ENCODE measurements around the gene CIB1.
"Not testable (repeated sequence)": the region's sequence is repeated elsewhere in the genome, so short reads cannot be mapped to it uniquely, and the experiment has no call there.

The CIB1 gene

DNA sequence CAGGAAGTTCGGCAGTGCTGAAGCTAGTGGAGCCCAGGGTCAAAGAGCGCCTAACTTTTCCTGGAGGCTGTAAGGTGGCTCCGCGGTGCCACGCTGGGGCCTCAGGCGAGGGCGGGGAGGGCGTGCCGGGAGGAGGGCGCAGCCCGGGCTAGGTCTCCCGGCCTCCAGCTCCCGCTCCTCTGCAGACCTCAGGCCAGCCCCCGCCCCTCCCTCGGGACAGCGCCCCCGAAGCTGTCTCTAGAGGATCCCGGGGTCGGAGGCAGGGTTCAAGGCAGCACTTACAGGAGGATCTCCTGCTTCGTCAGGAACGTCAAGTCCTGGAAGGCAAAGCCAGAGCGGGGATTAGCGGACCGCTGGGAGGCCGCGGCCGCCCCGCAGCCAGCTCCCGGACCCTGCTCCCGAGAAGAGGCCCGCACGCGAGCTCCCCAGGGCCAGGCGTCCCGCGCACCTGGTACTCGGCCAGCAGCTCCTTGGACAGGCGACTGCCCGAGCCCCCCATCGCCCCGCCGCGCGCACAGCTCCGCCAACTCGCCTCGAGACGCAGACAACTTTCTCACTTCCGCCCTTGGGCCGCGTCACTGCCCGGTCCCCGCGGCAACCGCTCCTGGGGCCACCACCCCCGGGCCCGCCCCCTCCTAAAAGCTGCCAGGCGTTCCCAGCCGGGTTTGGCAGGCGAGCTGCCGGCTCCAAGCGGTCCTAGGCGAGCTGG is at the start of gene CIB1:
TSS of gene CIB1 (minus strand) at position 555 of the 709 bp plus-strand sequence. CDS start at position 499, 56 bp downstream.
- in situ Hi-C loops (cut with MboI; ENCODE audit: low sequenced_read_pairs), result no loop called here

DNA sequence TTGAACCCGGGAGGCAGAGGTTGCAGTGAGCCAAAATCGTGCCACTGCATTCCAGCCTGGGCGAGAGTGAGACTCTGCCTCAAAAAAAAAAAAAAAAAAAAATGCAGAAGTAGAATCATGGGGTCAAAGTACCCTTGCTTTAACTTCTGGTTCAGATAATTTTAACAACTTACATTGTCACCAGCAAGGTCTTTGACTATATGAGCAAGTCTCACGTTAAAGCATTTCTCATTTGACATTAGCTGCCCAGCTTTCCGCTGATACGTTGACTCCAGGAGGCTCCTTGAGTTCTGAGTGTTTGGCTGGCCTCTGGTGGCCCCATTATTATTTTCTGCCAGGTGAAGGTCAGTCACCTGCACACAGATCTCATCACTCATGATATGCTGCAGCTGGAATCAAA is 47.9 kb upstream of the CIB1 start:
- in situ Hi-C loops (cut with MboI; ENCODE audit: low sequenced_read_pairs), result not testable (repeated sequence)

DNA sequence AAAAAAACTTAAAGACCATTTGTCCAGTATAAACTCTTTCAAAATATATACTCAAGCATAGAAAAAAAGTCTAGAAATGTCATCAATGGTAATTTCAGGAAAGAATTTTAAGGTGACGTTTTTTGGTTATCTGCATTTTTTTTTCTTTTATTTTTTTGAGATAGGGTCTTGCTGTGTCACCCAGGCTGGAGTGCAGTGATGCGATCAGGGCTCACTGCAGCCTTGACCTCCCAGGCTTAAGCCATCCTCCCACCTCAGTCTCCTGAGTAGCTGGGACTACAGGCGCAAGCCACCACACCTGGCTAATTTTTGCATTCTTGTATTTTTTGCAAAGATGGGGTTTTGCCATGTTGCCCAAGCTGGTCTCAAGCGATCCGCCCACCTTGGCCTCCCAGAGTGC is 47.0 kb upstream of the CIB1 start:
- in situ Hi-C loops (cut with MboI; ENCODE audit: low sequenced_read_pairs), result not testable (repeated sequence)

DNA sequence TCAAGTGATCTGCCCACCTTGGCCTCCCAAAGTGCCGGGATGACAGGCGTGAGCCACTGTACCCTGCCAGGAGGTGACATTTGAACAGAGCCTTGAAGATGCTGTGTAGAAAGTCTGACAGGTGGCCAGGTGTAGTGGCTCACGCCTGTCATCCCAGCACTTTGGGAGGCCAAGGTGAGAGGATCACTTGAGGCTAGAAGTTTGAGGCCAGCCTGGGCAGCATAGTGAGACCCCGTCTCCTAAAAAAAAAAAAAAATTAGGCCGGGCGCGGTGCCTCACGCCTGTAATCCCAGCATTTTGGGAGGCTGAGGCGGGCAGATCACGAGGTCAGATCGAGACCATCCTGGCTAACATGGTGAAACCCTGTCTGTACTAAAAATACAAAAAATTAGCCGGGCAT is 44.7 kb upstream of the CIB1 start:
- in situ Hi-C loops (cut with MboI; ENCODE audit: low sequenced_read_pairs), result not testable (repeated sequence)

DNA sequence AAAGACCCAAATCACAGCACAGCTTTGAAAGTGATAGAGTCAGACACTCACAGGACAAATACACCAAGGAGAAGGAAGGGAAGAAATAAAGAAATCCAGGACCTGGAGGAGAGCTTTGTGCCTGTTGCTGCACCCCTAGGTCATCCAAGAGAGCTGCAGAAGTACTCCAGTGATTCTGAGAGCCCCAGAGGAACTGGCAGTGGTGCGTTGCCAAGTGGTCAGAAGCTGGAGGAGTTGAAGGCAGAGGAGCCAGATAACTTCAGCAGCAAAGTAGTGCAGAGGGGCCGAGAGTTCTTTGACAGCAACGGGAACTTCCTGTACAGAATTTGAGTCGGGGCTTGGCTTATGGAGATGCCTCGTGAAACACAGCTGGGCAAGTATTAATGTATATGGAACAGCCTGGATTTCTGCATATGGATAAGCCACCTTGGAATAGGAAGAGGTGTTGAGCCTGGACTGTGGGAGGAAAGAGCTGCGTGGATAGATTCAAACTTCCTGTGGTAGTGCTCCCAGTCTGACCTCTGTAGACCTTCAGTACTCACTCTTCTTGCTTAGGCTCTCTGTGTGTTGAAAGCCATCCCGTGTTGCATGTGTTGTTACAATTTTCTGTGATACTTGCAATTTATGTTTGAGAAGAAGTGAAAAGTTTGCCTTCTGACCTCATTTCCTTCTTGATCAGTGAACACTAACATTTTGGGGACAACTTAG is 37.9 kb upstream of the CIB1 start:
- in situ Hi-C loops (cut with MboI; ENCODE audit: low sequenced_read_pairs), result no loop called here

DNA sequence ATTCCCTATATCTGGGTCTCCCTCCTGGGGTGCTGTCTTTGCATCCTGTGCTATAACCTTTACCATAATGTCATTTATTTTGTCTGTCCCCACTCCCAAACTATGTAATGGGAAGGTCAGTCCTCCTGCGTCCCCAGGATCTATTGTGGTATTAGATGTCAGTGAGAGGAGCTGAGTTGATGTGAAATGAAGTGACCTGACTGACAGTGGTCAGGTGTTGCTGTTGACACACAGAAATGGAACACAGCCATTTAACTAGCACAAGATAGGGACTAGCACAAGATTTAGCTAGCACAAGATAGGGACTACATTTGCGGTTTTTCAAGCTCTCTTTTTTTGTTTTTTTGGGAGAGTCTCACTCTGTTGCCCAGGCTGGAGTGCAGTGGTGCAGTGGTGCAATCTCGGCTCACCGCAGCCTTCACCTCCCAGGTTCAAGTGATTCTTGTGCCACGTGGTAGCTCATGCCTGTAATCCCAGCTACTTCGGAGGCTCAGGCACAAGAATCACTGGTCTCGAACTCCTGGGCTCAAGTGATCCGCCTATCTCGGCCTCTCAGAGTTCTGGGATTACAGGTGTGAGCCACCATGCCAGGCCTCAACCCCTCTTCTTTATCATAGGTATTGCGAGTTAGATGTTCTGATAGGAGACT is 36.9 kb upstream of the CIB1 start:
- in situ Hi-C loops (cut with MboI; ENCODE audit: low sequenced_read_pairs), result no loop called here

DNA sequence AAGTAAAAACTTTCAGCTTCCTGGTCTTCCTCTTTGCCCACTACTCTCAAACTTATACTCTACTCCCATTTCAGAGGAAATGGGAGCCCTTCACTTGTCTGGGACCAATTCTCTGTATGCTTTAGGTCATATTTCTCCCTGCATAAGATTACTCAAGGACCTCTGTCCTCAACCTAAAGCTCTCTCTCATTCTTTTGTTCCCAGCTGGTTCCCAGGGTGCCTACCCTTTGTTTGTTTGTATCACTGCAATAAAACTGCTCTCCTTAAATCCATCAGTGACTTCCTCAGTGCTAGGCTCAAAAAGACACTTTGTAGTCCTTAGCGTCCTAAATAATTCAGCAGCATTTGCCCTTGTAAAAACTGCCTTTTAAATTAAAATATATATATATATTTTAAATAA is 34.7 kb upstream of the CIB1 start:
- in situ Hi-C loops (cut with MboI; ENCODE audit: low sequenced_read_pairs), result no loop called here

DNA sequence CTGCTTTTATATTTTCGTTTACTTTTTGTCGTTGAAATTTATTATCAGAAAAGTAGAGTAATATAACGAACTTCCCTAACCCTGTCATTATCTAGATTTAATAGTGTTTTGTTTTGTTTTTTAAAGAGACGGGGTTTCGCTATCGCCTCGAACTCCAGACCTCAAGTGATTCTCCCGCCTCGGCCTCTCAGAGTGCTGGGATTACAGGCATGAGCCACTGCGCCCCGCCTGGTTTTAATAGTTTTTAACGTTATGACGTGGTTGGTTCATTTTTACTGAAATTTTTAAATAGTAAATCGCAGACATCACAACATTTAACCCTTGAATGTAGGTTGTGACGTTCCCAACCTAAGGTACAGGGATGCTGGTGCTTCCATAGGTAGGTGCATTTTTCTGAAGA is 32.7 kb upstream of the CIB1 start:
- in situ Hi-C loops (cut with MboI; ENCODE audit: low sequenced_read_pairs), result no loop called here

DNA sequence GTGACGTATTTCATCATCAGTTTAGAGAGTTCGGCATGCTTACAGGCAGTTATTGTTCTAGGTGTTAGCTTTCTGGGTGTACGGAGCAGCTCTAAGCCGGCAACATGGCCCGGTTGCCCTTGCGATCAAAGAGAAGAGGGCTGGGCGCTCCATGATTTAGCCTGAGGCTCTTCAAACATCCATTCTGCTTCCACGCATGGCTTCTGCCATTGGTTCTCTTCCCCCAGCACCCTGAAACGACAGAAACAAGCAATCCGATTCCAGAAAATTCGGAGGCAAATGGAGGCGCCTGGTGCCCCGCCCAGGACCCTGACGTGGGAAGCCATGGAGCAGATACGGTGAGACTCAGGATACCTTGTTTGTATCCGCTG is 32.3 kb upstream of the CIB1 start:
- in situ Hi-C loops (cut with MboI; ENCODE audit: low sequenced_read_pairs), result no loop called here

DNA sequence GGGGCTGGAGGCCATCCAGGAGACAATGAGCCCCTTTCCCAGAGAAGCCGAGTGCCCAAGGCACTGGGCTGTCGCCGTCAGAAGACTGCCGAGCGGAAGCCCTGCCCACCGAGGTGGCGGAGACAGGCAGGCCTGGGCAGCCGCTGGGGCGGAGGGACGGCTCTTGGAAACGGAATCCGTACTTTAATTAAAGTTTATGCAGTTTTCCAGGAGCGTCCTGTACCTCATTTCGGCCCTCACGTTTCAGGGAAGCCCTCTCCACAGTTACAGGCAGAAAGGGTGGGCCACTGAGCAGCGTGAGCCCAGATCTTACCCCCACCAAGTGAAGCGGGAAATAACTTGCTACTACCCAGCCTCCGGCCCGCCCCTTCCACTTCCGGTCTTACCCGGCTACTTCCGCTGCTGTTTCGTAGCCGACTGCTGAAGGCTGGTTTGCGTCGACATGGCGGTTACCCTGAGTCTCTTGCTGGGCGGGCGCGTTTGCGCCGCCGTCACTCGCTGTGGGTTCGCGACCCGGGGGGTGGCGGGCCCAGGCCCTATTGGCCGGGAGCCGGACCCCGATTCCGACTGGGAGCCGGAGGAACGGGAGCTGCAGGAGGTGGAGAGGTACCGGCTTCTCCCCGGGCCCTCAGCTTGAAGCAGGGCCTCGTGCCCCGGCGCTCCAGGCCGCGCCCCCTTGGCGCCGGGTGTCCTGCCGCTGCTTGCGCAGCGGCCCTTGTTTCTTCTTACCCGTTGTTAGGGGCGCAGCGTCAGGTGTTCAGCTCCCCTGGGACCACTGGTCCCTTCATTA is 31.7 kb upstream of the CIB1 start, which contains the start of gene NGRN:
TSS of gene NGRN (plus strand) at position 402 of the 790 bp plus-strand sequence. CDS start at position 443, 41 bp downstream.
- in situ Hi-C loops (cut with MboI; ENCODE audit: low sequenced_read_pairs), result no loop called here

DNA sequence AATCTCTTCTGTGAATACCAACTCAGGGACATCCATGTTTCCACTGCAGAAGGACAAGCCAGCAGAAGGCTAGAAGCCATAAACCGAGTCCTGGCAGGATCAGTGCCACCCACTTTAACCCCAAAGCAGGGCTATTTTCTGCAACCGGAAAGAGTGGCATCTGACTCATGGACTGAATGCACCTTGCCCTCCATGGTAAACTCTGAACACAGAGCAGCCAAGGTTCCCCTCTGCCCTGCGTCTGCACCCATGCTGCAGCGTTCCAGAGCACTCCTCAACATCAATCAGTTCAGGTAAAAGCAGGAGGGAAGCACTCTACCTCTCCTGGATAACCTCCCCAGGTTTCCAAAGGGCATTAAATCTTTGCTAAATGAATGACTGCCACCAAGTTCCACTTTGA is 30.9 kb upstream of the CIB1 start:
- in situ Hi-C loops (cut with MboI; ENCODE audit: low sequenced_read_pairs), result no loop called here

DNA sequence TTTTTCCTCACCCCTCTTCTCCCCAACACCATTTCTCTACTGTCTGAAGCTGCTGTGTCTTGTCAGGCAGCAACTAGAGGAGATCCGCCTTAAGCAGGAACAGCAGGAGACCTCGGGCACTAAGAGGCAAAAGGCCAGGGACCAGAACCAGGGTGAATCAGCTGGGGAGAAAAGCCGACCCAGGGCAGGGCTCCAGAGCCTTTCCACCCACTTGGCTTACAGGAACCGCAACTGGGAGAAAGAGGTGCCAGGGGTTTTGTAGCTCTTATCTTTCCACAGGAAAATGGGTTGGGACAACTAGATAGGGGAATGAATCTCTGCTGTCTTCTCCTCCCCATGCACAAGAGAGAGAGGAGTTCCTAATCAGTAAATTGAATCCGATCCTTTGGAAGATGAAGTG is 28.7 kb upstream of the CIB1 start:
- in situ Hi-C loops (cut with MboI; ENCODE audit: low sequenced_read_pairs), result no loop called here

DNA sequence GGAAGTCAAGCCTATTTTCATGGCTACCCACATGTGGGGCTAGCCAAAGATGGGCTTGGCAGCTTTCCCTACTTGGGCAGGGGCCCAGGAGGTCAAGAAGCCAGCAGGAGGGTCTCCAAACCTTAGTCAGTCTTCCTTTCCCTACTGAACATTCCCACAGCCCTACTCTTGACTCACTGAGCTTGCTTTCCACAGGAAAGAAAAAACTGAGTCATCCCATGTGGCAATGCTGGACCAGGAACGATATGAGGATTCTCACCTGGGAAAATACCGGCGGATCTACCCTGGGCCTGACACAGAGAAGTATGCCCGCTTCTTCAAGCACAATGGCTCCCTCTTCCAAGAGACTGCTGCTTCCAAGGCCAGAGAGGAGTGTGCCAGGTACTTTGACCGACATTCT is 28.1 kb upstream of the CIB1 start:
- in situ Hi-C loops (cut with MboI; ENCODE audit: low sequenced_read_pairs), result no loop called here

DNA sequence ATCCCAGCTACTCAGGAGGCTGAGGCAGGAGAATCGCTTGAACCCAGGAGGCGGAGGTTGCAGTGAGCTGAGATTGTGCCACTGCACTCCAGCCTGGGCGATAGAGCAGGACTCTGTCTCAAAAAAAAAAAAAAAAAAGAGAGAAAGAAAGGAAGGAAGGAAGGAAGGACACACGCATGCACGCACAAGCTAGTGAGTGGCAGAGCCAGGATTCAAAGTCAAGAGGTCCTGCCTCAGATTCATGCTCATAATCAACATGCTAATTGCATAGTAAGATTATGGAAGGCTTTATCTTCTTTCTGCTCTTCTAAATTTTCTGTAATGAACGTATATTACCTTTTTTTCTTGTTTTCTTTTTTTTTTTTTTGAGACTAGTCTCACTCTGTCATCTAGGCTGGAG is 27.0 kb upstream of the CIB1 start:
- in situ Hi-C loops (cut with MboI; ENCODE audit: low sequenced_read_pairs), result not testable (repeated sequence)

DNA sequence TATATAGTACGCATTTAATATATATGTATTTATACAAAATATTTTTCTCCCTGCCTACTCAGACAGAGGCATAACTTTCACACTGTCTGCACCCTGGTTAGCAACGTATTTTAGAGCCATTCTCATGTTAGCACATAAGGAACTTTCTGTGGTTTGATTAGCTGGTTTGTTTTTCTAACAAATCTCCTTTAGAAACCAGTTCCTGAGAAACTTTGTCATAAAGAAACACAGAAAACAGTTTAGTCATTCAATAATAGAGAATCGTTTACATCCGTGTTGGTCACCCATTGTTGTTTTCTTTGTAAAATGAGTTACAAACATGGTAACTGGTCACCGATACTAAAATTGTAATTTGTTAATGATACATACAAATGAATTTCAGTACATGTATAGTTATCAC is 25.8 kb upstream of the CIB1 start:
- in situ Hi-C loops (cut with MboI; ENCODE audit: low sequenced_read_pairs), result no loop called here

DNA sequence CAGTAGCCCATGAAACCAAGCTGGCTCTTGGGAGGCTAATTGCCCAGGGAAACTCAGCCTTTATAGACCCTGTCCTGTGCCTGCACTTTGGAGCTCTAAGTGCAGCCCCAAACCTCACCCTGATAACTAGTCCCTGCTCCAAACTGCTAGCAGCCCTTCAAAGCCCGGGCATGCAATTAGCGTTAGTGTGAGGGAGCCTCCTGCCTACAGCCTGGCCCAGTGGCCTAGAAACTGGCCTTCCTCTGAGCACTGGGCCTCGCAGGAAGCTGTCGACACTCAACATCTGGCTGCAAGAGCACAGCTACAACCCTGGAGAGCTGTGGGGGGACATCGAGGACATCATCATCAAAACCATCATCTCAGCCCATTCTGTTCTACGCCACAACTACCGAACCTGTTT is 24.0 kb upstream of the CIB1 start:
- in situ Hi-C loops (cut with MboI; ENCODE audit: low sequenced_read_pairs), result no loop called here

DNA sequence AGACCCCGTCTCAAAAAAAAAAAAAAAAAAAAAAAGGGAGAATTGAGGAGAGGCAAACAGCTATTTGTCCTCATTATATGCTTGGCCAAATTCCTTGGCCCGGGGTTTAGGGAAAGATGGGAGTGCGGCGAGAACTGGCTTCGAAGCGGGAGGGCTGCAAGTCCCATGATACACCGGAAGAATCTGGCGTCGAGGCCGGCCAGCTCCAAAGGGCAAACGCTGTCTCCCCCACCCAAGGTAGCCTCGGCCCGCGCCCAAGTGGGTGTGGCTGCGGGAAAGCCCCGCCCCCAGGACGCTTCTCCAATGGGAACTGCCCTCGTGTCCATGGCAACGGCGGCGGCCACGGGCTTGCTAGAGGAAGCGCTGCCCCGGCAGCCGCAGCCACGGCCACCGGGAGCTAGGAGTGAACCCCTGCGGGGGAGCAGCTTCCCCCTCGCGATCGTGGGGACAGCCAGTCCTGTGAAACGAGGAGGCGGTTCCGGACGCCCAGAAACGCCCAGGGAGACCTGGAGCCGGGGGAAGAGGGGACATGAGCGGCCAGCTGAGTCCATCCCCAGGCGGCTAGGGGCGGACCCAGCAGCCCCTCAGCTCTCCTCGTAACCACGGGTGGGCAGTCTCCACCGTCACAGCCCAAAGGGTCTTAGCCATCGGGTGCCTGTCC is 15.6 kb upstream of the CIB1 start, which contains the start of gene TTLL13:
TSS of gene TTLL13 (plus strand) at position 354 of the 661 bp plus-strand sequence. CDS start 1,075 bp downstream, outside the sequence.
- in situ Hi-C loops (cut with MboI; ENCODE audit: low sequenced_read_pairs), result no loop called here

DNA sequence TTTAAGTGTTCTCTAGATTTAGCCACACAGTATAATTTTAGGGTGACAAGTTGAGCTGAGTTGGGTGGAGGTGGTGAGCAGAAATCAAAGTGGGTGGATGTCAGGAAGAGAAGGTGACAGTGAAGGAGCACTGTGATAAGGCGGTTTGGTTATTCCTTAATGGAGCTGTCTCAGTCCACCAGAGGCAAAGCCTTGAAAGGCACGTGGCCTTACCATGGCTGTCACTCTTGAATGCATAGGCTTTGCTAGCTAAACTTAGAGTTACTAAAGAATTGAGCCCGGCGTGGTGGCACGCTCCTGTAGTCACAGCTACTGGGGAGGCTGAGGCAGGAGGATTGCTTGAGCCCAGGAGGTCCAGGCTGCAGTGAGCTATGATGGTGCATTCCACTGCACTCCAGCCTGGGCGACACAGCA is 15.1 kb upstream of the CIB1 start:
- in situ Hi-C loops (cut with MboI; ENCODE audit: low sequenced_read_pairs), result no loop called here

DNA sequence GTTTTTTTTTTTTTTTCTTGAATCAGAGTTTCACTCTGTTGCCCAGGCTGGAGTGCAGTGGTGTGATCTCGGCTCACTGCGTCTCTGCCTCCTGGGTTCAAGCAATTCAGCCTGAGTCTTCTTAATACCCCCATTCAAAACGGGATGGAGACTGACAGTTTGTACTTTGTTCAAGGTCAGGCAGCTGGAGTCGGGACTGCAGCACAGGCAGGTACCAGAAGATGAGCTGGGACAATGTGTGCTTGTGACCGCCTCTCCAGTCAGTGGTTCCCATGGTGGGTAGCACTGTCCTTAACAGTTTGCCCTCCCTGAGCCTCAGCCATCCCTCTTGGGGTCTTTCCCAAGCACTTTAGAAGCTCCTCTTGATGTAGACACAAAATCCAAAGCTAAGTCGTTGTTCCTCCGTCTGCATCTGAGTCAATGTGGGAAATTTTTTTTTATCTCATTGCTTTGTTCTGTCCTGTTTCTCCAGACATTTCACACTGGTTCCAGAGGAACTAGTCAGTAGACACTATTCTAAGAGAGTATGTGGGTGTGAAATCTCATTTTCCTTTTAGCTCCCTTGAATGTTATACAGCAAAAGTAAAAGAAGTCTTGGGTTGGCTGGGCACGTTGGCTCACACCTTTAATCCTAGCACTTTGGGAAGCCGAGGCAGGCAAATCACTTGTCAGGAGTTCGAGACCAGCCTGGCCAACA is 10.3 kb upstream of the CIB1 start:
- in situ Hi-C loops (cut with MboI; ENCODE audit: low sequenced_read_pairs), result no loop called here

Data from HL-60/S4 treated with retinoic acid at 250 ng/mL for 4 days and 3 days (cell line).